ENCODE measurements around the gene IFIT3.

DNA sequence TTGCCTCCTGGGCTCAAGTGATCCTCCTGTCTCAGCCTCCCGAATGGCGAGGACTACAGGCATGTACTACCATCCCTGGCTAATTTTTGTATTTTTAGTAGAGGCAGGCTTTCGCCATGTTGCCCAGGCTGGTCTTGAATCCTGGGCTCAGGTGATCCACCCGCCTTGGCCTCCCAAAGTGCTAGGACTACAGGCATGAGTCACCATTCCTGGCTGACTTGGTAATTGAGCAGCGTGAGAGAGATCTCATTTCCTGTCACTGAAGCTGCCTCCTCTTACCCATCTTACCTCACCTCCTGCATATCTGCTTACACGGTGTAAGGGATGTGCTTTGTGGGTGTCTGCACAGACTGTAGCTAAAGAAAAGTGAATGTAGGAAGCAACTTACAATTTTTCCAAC is 9.7 kb downstream of the IFIT3 start:
- TF ChIP-seq, protein P1, sequence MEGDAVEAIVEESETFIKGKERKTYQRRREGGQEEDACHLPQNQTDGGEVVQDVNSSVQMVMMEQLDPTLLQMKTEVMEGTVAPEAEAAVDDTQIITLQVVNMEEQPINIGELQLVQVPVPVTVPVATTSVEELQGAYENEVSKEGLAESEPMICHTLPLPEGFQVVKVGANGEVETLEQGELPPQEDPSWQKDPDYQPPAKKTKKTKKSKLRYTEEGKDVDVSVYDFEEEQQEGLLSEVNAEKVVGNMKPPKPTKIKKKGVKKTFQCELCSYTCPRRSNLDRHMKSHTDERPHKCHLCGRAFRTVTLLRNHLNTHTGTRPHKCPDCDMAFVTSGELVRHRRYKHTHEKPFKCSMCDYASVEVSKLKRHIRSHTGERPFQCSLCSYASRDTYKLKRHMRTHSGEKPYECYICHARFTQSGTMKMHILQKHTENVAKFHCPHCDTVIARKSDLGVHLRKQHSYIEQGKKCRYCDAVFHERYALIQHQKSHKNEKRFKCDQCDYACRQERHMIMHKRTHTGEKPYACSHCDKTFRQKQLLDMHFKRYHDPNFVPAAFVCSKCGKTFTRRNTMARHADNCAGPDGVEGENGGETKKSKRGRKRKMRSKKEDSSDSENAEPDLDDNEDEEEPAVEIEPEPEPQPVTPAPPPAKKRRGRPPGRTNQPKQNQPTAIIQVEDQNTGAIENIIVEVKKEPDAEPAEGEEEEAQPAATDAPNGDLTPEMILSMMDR (IDR thresholded peaks at IDR 0.05), result no peak
- no peak for TF ChIP-seq POLR2A (IDR thresholded peaks at IDR 0.05)

All from body of pancreas (tissue), 4 donors.